Ramos (cell line): ENCODE measurements around the gene SLC35F2.
"Not testable (repeated sequence)": the region's sequence is repeated elsewhere in the genome, so short reads cannot be mapped to it uniquely, and the experiment has no call there.

Experiments used
- in situ Hi-C: fragments of 300-500 bp; cut with MboI; formaldehyde crosslinking; loops from one replicate; pipeline ENCODE4 v1.14.3; 2022; ENCODE audit warnings: low sequenced_read_pairs; ENCODE audit not compliant: unreplicated experiment

SLC35F2 gene

DNA sequence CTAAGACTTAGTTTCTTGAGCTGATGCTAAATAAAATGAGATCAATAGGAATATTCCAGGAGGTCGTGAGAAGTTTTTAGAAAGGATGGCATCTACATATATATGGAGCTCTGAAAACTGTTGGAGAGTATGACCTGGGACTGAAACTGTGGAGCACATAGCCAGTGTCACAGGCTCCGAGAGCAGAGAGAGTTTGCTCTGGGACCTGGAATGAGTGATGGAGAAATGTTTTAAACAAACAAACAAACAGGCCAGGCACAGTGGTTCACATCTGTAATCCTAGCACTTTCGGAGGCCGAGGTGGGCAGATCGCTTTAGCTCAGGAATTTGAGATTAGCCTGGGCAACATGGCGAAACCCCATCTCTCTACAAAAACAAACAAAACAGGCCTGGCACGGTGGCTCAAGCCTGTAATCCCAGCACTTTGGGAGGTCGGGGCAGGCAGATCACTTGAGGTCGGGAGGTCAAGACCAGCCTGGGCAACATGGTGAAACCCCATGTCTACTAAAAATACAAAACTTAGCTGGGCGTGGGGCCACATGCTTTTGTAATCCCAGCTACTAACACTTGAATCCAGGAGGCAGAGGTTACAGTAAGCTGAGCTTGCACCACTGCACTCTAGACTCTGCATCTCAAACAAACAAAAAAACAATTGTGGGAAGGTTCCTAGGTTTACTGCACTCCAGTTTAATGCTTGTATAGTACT, 67.1 kb downstream of the SLC35F2 start:
- in situ Hi-C loops: no loop called here

DNA sequence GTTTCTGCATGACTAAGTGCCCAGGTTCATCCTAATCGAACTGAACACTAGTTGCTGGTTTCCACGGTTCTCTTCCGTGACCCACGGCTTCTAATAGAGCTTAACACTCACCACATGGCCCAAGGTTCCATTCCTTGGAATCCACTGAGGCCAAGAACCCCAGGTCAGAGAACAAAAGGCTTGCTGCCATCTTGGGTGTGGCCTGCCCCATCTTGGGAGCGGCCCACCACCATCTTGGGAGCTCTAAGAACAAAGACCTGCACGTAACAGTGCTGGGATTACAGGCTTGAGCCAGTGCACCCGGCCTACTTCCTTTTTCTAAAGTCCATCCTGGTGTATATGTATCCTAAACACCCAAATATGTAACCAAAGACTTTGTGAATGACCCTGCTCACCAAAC, 68.8 kb downstream of the SLC35F2 start:
- in situ Hi-C loops: no loop called here

- in situ Hi-C loops: no loop called here
Observed at GRCh38 chr11:107787733-107788132, 70.9 kb downstream of the SLC35F2 start.

GRCh38 chr11:107785401-107785800, 73.2 kb downstream of the SLC35F2 start:
- in situ Hi-C loops: no loop called here

DNA sequence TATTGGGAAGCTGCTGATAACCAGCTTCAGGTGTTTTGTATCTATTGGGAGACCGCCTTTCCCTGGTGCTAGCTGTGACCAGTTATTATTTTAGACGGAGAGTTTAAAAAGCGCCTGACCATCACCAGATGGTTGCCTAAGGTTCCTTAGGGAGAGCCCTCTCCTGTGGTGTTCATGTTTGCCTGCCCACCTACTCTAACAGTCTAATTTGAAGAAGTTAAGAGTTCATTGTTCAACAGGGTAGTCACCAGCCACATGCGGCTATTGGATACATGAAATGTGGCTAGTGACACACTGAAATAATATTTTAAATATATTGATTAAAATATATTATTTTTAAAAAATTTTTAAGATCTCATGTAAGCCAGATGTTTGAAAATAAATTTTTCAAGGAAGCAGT, 75.5 kb downstream of the SLC35F2 start:
- in situ Hi-C loops: no loop called here

DNA sequence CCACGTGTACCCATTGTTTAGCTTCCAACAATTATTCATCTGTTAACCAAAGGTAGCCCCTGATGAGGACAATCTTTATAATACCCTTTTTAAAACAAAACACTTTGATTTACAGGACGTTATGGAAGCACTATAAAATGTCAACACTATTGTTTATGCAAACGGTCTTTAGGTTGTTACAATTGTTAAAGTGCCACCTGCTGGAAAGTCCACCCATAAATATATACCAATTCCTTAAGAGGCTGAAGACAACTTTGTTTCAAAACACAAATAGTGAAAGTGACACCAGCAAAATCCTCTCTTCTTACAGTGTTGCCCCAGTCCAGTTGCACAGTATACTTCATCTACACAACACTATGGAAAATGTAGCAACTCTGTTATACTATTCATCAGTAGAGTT, 77.8 kb downstream of the SLC35F2 start:
- in situ Hi-C loops: no loop called here

DNA sequence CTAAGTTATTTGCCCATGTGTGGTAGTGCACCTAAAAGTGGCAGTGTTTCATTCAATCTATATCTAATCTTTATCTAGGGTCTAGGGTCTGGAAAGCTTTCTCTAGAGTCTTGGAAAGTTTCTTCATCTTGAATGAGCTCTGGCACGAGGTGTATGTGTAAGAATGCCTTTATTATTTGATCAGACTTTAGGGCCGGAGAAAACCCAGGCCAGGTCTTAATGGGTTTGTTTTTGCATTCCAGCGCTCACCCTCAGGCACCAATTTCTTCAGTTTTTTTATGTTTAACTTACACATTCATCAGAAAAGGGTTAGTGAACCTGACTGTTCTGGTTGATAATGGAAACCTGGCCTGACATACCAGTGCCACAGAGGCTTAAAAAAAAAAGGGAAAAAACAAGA, 78.5 kb downstream of the SLC35F2 start:
- in situ Hi-C loops: no loop called here

DNA sequence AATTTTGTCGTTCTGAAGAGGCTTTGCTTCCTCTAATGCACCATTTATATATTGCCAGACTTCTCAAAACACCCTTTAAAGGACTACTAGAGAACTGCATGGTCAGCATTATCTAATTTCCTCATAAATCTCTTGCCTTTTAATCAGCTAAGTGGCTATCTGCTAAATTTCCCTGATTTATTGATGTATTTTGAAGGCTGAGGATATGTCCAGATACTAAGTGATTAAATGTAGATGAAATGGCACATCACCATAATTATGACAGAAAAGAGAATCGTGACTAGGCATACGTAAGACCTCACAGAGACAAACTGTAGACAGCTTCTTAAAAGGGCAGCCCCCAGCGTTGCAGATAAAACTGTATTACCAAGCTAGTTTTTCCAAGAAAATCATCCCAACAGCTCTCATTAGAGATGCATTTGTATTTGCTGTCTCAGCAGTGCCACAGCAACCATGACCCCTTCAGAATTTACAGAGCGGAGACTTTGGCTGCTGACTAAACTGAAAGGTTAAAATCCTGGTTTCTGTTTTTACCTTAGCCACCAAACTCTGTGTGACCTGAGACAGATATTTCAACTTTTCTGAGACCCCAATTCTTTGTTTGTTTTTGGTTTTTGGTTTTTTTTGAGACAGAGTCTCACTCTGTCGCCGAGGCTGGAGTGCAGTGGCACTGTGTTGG, 79.6 kb downstream of the SLC35F2 start:
- in situ Hi-C loops: no loop called here

- in situ Hi-C loops: no loop called here
Observed at GRCh38 chr11:107777110-107777509, 81.5 kb downstream of the SLC35F2 start.

DNA sequence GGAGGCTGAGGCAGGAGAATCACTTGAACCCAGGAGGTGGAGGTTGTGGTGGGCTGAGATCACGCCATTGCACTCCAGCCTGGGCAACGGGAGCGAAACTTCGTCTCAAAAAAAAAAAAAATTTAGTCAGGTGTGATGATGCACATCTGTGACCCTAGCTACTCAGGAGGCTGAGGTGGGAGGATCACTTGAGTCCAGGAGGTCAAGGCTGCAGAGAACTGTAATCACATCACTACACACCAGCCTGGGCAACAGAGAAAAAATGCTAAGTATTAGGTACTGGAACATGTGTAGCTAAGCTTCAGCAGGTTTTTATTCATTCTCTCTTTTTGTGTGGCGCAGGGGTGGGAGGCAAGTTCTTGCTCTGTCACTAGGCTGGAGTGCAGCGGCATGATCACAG, 82.5 kb downstream of the SLC35F2 start:
- in situ Hi-C loops: no loop called here

- in situ Hi-C loops: no loop called here
Observed at GRCh38 chr11:107770551-107770951, 88.0 kb downstream of the SLC35F2 start.

DNA sequence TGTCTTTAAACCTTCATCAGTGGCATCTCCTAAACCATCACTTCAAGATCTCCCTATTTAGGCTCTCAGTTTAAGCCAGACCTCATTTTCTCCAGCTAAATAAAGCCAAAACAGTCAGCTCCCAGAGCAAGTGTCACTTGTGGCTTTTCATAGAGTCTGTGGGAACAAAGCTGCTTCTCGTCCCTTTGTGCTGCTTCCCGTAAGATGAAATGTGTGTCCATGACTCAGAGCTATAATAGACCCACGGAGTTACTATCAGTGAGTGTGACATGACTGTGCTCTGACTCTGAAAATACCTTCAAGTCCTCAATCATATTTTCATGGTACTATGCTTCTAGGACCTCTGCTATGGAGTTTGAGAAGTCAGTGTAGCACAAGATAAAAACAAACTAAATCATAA, 89.4 kb downstream of the SLC35F2 start:
- in situ Hi-C loops: no loop called here

DNA sequence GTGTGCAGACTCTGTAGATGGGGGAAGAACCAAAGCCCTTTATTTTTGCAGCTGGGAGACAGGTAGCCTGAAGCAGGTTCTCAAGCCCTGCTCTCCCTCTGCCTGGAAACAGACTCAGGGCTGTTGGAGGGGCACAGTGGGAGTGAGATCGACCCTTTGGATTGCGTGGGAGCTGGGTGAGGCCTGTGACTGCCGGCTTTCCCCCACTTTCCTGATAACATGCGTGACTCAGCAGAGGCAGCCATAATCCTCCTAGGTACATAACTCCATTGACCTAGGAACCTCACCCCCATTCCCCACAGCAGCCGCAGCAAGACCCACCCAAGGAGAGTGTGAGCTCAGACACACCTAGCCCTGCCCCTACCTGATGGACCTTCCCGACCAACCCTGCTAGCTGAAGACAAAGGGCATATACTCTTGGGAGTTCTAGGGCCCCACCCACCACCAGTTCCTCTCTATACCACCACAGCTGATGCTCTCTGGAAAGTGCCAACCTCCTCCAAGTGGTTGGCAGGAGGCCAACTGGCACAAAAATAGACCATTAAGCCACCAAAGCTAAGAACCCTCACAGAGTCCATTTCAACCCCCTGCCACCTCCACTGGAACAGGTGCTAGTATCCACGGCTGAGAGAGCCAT, 99.8 kb downstream of the SLC35F2 start:
- in situ Hi-C loops: not testable (repeated sequence)

DNA sequence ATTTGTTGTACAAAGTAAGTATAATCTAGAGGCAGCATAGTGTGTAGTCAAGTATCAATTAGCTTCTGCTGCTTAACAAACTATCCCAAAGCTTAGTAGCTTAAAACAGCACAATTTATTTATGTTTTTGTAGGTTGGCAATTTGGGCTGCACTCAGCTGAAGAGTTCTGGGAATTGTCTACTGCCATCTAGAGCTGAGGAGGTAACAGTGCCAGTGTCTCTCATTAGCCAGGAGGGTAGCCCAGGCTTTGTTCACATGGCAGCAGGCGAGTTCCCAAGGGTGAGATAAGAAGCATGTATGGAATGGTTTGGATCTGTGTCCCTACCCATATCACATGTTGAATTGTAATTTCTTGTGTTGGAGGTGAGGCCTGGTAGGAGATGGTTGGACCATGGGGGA, 100.9 kb downstream of the SLC35F2 start:
- in situ Hi-C loops: no loop called here

DNA sequence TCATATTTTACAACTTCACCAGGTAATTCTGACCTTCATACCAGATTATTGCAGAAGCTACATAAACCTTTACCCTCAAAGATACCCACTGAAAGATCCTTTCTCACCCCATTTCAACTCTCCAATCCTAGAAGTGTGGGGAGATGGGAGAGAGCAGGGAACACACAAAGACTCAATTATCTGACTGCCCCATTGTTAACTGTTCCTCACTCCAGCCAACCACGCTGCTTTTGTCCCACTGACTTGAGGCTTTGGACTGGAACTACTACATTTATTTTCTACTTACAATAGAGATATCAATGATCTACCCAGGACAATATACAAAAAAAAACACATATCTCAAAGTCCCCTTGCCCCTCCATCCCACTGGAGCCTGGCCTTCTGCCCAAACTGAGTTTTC, 102.0 kb downstream of the SLC35F2 start:
- in situ Hi-C loops: no loop called here

DNA sequence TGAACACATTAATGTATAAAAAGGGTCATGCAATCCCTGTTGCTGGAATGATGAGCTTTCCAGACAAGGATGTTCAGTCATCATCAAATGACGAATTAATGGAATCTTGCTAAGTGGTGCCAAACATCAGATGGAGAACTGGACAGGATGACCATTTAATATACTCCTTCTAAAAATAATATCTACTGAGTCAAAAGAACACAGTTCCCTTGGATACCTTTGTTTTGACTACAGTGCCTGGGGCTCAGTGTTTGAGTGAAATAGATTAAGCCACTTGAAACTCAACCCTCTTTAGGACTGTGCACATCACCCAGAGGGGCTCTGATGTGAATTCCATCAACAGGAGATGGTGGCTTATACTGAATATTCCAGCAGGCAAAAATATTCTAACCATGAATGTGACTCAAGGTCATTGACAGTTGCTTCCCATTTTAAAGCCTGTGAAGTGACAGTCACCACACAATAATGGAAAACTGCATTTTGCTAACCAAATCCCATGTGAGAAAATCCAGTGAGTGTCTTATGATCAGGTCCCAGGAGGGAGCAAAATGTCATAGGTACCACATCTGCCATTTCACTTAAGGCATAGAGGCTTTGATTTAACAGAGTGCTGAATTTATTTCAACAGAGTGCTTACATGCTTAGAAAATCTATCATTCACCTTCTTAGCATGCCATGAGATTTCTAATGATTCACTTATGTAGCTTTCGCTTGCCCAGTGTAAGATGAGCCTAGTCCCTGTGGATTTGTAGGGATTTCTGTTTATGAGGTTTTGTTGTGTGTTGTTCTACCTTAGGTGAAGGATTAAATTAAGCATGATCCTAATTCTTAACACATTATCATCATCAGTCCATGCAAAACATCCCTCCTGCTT, 105.4 kb downstream of the SLC35F2 start:
- in situ Hi-C loops: no loop called here

DNA sequence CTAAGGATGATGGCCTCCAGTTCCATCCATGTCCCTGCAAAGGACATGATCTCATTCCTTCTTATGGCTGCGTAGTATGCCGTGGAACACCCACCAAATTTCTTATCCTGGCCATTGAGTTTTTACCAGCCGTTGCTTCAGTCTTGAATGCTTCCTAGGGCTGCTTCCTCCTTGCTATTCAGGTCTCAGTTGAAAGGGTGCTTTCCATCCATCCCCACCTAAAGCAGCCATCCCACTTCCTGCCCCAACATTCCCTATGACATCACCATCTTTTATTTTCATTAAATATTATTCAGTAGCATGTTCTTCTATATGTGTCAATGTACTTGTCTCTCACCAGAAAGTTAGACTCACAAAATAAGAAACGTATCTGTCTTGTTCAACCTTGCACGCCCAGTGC, 106.1 kb downstream of the SLC35F2 start:
- in situ Hi-C loops: no loop called here

GRCh38 chr11:107751082-107751481, 107.5 kb downstream of the SLC35F2 start:
- in situ Hi-C loops: no loop called here

DNA sequence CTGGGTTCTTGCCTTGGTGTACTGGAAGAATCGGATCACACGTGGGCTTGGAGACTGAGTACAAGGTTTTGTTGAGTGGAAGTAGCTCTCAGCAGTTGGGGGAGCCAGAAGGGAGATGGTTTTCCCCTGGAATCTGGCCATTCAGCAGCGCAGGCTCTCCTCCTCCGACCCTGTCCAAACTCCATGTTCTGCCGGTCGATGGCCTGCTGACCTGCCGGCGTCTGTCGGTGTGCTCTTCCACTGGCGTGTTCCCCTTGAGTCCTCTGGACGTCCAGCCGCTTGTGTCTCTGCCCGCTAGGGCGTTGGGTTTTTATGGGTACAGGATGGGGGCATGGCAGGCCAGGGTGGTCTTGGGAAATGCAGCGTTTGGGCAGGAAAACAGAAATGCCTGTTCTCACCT, 108.3 kb downstream of the SLC35F2 start:
- in situ Hi-C loops: no loop called here

GRCh38 chr11:107747622-107748021, 111.0 kb downstream of the SLC35F2 start:
- in situ Hi-C loops: no loop called here

- in situ Hi-C loops: no loop called here
Observed at GRCh38 chr11:107744736-107745135, 113.9 kb downstream of the SLC35F2 start.
